ENCODE measurements around the gene RGCC. TPM values are rescaled to one million over a fixed set of nuclear protein-coding genes. Genes with fewer than 3 reads are reported as not detected.

Gene RGCC
- total RNA-seq, 4 donors from 2014 or later: 476 to 1,295 (median 830) TPM

DNA sequence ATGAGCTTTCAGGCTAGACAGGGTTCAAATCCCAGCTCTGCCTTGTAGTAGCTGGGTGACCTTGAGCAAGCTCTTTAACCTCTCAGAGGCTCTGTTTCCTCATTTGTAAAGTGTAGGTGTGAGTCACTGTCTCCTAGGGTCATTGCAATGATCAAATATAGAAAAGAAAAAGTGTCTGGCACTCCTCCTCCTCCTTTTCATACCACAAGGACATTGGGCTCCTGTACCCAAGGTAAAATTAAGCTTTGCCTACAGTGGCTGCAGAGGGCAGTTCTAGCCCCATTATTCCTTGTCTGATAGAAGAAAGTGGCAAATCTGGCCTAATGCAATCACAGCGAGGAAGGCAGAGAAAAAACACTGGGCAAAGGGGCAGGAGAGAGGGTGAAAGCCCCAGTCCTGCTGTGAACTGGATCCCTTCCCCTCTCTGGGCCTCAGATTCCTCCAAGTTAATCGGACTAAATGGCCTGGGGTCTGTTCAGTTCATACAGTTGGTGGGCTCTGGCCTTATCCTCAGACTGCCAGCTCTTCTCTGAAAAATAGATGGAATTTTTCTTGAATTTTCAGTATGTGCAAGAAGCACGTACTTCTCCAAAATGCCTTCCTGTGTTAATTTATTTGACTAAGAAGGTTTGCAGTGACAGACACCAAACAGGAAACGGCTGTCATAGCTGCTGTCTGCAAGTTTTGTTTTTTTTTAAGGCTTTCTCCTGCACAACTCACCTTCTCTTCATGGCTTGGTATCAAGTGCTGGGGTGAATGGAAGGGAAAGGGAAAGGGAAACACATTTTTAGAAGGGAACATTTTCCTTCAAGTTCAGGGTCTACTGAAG is 35.3 kb downstream of the RGCC start:
- peak overlapping the region in 3 of 4 donors; percentile 21 to 62 (median 22) for H3K27ac ChIP-seq
- no peak for TF ChIP-seq POLR2A (IDR thresholded peaks at IDR 0.05)
- no peak for TF ChIP-seq EP300 (IDR thresholded peaks at IDR 0.05)
- TF ChIP-seq, protein P1, sequence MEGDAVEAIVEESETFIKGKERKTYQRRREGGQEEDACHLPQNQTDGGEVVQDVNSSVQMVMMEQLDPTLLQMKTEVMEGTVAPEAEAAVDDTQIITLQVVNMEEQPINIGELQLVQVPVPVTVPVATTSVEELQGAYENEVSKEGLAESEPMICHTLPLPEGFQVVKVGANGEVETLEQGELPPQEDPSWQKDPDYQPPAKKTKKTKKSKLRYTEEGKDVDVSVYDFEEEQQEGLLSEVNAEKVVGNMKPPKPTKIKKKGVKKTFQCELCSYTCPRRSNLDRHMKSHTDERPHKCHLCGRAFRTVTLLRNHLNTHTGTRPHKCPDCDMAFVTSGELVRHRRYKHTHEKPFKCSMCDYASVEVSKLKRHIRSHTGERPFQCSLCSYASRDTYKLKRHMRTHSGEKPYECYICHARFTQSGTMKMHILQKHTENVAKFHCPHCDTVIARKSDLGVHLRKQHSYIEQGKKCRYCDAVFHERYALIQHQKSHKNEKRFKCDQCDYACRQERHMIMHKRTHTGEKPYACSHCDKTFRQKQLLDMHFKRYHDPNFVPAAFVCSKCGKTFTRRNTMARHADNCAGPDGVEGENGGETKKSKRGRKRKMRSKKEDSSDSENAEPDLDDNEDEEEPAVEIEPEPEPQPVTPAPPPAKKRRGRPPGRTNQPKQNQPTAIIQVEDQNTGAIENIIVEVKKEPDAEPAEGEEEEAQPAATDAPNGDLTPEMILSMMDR (IDR thresholded peaks at IDR 0.05): no peak
- no peaks in the 10 kb centered on the region for H3K36me3 ChIP-seq
- H3K27me3 ChIP-seq: no peaks in the 10 kb centered on the region
- H3K9me3 ChIP-seq: no peaks in the 10 kb centered on the region
- DNase-seq (ENCODE audit: low spot score in 2 of 2): no peak
- peaks cover 0 to 38% (median 10%) of the 10 kb centered on the region in 4 donors for H3K4me1 ChIP-seq
- H3K4me3 ChIP-seq: no peak overlapping the region
- WGBS, 2 donors: 69 to 74% methylated on average over 4 of the region's 4 CpGs

DNA sequence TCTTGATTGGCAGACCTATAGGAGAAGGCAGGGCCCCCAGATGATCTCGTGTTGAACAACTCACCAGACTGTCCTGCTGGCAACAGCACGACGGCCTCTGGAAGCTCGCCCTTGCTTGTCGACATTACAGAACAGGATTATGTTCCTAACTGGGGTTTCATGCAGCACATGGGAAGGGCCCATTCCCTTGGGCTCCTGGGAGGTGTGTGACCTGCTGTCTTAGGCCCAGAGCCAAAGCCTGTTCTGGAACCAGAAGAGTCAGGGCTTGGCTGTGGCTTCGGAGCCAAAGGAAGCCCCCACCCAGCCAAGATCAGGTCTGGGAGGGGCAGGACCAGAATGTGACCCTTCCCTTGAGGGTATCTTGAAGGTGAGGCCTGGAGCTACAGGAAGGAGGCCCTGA is 36.9 kb downstream of the RGCC start:
- no peaks in the 10 kb centered on the region for H3K9me3 ChIP-seq
- 64 to 68% methylated on average over 6 of the region's 6 CpGs for WGBS, 2 donors
- H3K4me3 ChIP-seq: no peak overlapping the region
- H3K27ac ChIP-seq: no peak overlapping the region
- H3K4me1 ChIP-seq: peaks cover 0 to 38% (median 10%) of the 10 kb centered on the region in 4 donors
- DNase-seq (ENCODE audit: low spot score in 2 of 2): no peak
- H3K36me3 ChIP-seq: no peaks in the 10 kb centered on the region
- TF ChIP-seq POLR2A (IDR thresholded peaks at IDR 0.05) (no peak), EP300 (IDR thresholded peaks at IDR 0.05) (no peak)
- TF ChIP-seq, protein P1 (IDR thresholded peaks at IDR 0.05): no peak
- no peaks in the 10 kb centered on the region for H3K27me3 ChIP-seq

DNA sequence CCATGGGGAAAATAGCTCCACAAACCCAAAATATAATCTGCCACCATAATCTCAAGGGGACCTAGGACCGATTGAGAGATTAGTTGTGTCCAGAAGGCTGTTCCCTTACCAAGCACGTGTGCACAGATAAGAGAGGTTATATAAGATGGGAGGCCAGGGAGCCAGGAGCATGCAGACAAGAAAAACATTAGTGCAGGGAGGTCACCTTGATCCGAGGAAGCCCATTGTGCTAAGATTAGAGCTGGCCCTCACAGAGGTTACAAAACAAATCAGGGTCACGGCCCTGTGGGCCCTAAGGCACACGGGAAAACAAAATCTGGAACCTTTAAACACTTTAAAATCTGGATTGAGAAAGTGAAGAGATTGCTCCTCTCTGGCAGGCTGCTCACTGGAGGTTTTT is 37.7 kb downstream of the RGCC start:
- H3K9me3 ChIP-seq: no peaks in the 10 kb centered on the region
- H3K27me3 ChIP-seq: no peaks in the 10 kb centered on the region
- no peaks in the 10 kb centered on the region for H3K36me3 ChIP-seq
- no peak overlapping the region for H3K27ac ChIP-seq
- WGBS, 2 donors: 33 to 38% methylated on average over 5 of the region's 5 CpGs
- TF ChIP-seq, protein P1 (IDR thresholded peaks at IDR 0.05): no peak
- TF ChIP-seq POLR2A (IDR thresholded peaks at IDR 0.05): no peak
- TF ChIP-seq EP300 (IDR thresholded peaks at IDR 0.05): peak in 1 of 2 donors; percentile 27
- peaks cover 0 to 38% (median 10%) of the 10 kb centered on the region in 4 donors for H3K4me1 ChIP-seq
- no peak overlapping the region for H3K4me3 ChIP-seq
- DNase-seq (ENCODE audit: low spot score in 2 of 2): no peak

DNA sequence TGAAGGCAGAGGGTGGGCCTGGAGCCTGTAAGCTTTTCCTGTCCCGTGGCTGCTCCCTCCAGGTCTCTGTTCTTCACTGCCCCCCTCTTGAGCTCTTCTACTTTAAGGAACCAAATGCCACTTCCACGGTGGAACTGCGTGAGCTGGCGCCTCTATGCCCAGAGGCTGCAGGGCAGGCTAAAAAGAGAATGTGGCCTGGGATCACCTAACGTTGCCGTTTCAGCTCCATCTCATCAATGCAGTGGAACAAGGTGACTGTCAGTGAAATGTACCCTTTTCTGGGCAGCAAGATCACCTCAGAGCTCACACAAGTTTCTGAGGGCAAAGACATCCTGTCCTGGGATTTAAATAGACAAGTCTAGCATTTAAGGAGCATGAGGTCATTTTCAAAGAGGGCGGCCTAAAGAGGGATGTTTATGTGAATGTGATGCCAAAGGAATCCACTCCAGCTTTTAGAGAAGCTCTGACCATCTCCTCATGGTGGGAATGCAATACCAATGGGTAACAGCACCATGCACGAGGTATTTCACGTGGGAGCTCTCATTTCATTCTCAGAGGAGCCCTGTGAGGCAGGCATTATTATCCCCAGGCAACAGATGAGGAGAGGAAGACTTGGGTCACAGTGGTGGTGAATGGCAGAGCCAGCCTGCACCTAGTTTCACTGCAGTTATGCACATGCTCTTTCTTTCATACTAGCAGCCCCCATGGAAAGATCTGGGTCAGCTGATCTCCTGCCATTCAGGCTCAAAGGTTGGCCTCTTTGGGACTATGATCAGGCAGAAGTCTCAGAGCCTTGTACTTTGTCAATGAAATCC is 39.3 kb downstream of the RGCC start:
- WGBS, 2 donors: 53 to 55% methylated on average over 9 of the region's 9 CpGs
- H3K4me3 ChIP-seq: no peak overlapping the region
- H3K27ac ChIP-seq: no peak overlapping the region
- DNase-seq (ENCODE audit: low spot score in 2 of 2): no peak
- no peak for TF ChIP-seq POLR2A (IDR thresholded peaks at IDR 0.05)
- no peak for TF ChIP-seq EP300 (IDR thresholded peaks at IDR 0.05)
- TF ChIP-seq, protein P1 (IDR thresholded peaks at IDR 0.05): no peak
- peaks cover 0 to 38% (median 10%) of the 10 kb centered on the region in 4 donors for H3K4me1 ChIP-seq
- H3K36me3 ChIP-seq: no peaks in the 10 kb centered on the region
- no peaks in the 10 kb centered on the region for H3K27me3 ChIP-seq
- H3K9me3 ChIP-seq: no peaks in the 10 kb centered on the region

DNA sequence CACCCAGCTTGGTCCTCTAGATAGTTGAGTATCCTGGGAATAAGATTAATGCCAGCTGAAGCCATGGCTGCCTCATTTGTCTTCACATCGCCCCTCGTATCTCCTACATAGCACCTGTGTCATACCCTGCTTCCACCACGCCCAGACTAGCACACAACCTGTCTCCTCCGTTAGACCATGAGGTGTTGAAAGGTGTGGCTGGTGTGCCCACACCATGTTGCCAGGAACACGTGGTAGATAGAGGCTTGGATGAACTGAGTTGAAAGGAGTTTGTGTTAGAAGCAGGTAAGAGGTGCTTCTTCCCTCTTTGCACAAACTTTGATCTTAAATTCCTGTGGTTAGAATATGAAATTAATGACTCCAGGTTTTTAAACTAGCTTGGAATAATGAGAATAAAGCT is 40.1 kb downstream of the RGCC start:
- Histone ChIP-seq H3K4me1 (peaks cover 0 to 30% (median 6%) of the 10 kb centered on the region in 4 donors), H3K4me3 (no peak overlapping the region), H3K27me3 (no peaks in the 10 kb centered on the region), H3K27ac (no peak overlapping the region), H3K9me3 (no peaks in the 10 kb centered on the region), H3K36me3 (no peaks in the 10 kb centered on the region)
- 94 to 95% methylated on average over 5 of the region's 5 CpGs for WGBS, 2 donors
- no peak for DNase-seq (ENCODE audit: low spot score in 2 of 2)
- no peak for TF ChIP-seq EP300 (IDR thresholded peaks at IDR 0.05)
- TF ChIP-seq POLR2A (IDR thresholded peaks at IDR 0.05): no peak
- TF ChIP-seq, protein P1 (IDR thresholded peaks at IDR 0.05): no peak
